Activated T-helper 1 cell treated with Interleukin-2 at 50 U/mL for 16 hours (primary cell): Measurements from ENCODE around the gene LPCAT1.
"Not testable (repeated sequence)": the region's sequence is repeated elsewhere in the genome, so short reads cannot be mapped to it uniquely, and the experiment has no call there.

Experiments used
- DNase-seq: peaks from one replicate; pipeline ENCODE4 v3.0.0-alpha.2; 2020; ENCODE audit warnings: low read depth

Gene LPCAT1

DNA sequence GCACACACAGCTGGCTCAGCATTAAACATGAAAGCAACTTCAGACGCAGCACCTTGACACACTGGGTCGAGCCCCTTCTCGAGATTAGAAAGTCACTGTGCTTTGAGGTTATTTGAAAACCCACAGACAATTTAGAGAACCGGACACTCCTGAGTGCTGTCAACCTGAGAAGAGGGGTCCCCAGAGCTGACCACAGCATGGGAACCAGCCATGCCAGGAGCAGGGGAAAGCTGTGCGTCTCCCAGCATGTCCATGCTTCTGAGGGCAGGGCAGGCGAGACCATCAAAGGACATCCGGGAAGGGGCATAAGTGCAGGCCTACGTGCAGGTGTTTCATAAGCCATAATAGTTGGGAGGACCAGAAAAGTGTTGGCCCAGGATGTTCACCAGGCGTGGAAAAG lies 99.0 kb downstream of the LPCAT1 start:
- no peak for DNase-seq

GRCh38 chr5:1423901-1424603 lies 99.7 kb downstream of the LPCAT1 start:
- no peak for DNase-seq

DNA sequence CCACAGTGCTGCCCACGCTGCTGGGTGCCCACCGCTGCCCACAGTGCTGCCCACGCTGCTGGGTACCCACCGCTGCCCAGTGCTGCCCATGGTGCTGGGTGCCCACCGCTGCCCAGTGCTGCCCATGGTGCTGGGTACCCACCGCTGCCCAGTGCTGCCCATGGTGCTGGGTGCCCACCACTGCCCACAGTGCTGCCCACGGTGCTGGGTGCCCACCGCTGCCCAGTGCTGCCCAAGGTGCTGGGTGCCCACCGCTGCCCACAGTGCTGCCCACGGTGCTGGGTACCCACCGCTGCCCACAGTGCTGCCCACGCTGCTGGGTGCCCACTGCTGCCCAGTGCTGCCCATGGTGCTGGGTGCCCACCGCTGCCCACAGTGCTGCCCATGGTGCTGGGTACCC lies 101.2 kb downstream of the LPCAT1 start:
- DNase-seq = not testable (repeated sequence)

DNA sequence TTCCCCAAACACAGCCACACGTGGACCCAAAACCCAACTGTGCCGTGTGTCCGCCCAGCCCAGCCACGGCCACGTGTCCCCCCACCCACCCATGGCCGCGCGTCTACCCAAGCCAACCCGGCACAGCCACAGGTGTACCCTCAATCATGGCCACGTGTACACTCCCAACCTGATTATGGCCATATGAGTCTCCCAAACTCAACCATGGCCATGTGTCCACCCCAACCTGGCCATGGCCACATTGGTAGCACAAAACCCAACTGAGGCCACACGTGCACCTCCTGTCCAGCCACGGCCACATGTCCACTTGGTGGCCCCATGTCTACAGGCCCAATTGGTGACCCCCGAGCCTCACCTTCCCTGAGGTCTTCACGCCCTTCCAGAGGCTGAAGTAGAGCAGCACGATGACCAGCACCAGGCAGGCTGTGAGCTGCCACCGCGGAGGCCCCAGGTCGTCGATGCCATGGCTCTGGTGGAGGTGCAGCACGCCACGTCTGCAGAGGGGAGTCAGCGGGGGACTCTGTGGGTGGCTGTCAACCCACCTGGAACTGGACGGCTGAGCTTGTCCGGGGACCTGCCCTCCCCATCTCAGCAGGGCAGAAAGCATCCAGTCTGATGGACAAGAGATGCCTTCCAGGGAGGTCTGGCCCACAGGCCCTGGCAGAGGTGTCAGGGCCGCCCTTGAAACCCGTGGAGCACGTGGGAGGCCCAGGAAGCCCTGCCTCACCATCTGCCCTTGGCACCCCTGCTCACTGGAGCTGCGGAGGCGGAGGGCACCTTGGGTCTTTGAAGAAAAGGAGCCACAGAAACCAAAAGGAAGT lies 102.0 kb downstream of the LPCAT1 start:
- no peak for DNase-seq

DNA sequence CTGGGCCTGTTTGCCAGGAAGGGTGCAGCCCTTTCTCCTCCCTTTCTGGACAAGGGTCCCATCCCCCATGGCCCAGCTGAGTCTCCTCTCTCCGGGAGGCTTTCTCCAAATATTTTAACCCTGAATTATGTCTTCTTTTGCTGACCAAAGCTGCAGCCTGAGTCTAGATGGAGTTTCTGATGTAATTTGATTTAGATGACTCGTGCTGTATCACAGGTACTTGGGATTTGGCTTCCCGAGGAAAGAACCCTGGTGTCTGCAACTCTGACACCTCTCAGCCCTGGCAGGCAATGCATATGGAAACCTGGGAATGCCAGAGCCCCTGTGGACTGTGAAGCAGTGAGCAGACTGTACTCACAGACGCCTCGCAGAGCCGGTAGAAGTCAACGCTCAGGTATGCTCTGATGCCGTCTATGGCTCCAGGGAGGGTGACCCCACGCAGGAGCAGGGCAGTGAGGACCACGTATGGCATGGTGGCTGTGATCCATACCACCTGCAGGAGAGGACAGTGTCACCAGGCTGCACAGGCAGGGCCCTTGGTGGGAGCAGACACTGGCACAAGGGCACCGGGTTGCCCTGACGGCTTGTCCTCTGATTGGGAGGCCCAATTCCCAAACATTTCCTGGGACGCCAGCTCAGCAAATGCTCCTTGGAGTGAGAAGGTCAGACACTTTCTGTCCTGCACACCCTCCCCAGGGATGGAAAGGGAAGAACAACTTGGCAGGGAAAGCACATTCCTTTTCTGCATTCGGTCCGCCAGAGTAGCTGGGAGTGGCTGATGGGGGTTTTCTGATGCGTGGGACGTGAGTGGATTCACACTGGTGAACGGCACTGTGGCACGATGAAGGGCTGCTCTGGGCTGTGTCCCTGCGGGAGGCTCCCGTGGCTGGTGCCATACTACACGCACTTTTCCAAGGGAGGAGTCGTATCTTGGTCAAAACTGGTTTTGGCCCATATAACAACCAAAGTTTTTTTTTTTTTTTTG lies 103.3 kb downstream of the LPCAT1 start:
- DNase-seq = no peak

- no peak for DNase-seq
These were observed 104.1 kb downstream of the LPCAT1 start for GRCh38 chr5:1419476-1420210.

DNA sequence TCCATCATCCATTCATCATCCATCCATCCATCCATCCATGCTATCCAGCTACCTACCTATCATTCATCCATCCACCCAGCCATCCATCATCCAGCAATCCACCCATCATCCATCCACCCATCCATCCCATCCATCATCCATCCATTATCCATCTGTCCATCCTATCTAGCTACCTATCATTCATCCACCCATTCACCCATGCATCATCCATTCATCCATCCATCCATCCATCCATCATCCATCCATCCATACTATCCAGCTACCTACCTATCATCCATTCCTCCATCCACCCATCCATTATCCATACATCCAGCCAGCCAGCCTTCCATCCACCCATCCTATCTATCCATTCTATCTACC lies 104.9 kb downstream of the LPCAT1 start:
- DNase-seq = no peak

DNA sequence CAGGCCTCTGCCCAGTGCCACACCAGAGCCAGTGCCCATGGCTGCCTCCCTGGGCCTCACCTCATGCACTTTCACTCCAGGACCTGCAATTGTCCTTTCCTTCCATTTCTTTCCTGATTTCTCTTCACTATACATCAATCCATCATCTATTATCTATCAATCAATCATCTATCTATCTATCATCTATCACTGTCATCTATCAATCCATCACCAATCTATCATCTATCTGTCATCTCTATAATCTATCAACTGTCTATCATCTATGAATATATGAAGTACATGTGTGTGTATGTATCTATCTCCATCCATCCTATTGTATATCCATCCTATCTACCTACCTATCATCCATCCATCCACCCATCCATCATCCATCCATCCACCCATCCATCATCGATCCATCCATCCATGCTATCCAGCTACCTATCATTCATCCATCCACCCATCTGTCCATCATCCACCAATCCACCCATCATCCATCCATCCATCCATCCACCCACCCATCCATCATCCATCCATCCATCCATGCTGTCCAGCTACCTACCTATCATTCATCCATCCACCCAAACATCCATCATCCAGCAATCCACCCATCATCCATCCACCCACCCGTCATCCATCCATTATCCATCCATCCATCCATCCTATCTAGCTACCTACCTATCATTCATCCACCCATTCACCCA lies 105.4 kb downstream of the LPCAT1 start:
- no peak for DNase-seq

DNA sequence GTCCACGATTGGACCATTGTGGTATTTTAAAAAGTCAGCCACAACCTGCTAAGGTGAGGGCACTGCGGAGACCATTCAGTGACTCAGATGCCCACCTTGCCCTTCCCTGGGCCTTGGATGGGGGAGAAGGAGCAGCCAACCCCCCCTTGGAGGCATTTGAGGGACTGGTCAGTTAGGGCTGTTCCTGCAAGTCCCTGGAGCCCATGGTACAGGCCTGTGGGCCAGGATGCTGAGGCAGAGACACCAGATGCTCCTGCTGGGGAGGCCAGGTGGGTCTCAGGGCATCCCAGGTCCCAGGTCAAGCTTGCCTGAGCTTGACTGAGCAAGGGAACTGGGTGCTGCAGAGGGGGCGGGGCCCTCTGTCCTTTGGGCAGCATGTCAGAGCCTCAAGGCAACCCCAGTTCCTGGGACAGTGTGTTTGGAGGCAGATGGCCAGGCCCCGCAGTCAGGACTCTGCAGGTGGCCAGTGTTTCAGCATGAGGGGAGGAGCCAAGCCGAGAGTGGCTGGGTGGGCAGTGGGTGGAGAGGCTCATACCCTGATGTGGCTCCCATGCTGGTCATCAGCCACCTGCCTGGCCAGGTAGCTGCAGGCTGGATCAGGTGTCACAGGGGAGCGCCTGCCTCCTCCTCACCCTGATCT lies 106.1 kb downstream of the LPCAT1 start:
- no peak for DNase-seq

DNA sequence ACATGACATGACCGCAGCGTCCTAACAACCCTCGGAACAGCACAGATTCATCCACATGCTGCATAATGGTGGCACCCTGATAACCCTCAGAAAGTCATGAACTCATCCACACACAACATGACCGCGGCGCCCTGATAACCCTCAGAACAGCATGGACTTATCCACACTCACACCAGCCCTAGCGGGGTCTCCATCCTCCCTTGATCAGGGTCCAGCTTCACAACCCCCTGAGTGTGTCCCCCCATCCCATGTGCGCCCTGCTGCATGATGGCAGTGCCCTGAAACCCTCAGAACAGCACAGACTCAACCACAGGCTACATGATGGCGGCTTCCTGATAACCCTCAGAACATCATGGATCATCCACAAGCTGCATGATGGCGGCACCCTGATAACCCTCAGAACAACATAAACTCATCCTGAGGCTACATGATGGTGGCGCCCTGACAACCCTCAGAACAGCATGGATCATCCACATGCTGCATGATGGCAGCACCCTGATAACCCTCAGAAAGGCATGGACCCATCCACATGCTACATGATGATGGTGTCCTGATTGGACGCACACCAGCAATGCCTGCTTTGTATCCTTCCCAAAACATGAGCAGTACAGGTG lies 106.8 kb downstream of the LPCAT1 start:
- no peak for DNase-seq

DNA sequence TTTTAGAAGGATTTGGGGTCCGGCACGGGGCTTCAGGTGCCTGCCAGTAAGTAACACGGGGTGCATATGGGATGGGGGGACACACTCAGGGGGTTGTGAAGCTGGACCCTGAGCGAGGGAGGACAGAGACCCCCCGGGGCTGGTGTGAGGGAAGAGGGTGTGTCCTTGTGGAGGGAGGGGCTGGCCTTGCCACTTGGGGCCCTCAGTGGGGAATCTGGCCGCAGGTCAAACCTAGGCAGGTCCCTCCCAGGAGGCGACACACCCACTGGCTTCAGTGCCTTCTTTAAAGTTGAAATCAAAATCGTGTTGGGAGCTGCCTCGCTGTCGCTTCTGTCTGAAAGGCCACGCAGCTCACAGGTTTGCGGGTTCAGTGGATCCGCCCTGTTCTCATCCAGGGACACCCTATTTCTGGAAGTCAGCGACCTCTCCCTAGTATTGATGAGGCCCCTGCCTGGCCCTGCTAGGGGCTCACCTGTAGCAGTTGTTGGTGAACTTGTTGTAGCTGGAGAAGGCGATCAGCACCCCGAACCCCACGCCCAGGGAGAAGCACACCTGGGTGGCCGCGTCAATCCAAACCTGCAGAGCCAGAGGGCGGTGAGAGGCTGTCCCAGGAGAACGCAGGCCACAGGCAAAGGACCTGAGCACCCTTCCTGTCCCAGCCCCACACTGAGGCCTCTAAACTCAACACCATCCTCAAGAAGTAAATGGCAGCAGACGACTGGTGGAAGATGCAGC lies 108.0 kb downstream of the LPCAT1 start:
- no peak for DNase-seq

DNA sequence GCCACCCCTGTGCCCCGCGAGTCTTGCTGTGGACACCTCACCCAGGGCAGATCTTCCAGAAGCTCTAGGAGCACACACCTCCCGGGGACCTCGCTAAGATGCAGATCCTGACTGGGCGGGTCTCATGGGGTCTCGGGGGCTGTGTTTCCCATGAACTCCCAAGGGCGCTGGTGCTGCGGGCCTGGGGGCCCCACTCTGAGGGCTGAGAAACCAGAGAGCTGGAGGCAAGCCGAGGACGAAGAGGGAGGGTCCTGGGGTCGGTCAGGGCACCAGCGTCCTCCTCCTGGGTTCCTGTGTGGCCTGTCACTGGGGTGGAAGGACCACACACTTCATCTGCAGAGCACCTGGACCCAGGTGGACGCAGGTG lies 108.7 kb downstream of the LPCAT1 start:
- no peak for DNase-seq

DNA sequence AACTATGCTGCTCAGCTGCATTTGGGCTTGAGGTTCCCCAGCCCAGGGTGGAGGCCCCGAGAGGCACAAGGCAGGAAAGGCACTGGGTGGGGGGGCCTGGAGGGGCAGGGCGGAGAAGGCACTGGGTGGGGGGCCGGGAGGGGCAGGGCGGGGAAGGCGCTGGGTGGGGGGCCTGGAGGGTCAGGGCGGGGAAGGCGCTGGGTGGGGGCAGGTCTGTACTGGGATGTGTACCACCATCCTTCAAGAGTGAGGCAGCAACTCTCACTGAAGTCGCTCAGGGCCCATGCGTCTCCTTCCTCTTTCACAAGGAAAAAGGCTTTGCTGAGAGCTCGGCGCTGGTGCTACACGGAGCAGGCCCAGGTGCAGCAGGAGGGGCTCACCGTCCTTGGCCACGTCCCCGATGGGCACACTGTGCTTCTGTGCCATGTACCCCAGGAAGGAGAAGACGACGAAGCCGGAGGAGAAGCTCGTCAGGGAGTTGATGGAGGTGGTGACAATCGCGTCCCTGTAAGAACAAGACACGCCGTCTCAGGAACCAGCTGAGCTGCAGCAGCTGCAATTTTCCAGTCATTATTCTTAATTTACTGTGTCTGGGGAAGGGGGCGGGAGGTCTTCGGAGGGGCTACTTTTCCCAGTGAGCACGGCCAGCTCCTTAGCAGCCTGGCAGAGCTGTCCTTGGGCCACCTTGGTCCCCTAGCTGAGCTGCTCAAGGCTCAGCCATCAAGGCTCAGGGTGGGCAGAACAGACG lies 109.3 kb downstream of the LPCAT1 start:
- no peak for DNase-seq

DNA sequence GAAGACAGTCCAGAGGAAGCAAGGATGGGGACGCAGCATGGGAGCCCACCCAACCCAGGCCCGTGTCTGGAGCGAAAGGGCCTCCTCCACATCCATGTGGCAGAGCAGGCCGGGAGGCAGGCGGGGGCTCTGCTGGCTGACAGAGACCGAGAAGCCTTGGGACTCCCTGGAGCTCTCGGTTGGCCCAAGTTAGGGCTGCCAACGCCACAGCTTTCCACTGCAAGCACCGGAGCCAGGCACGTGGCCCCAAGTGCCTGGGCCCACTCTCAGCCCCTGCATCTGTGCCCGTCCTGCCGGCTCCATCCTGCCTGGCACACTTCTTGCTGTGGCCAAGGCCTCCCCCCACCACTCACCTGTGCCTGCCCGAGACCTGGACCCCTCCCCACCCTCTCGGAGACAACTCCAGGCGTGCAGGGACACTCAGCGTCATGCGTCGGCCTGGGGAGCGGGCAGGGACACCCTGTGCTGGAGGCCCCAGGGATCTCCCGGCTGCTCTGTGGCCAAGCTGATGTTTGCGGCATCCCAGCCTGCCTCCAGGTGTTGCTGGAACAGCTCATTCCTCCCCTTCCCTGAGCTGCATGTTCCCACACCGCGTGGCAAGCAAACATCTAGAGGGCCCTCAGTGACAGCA lies 110.0 kb downstream of the LPCAT1 start:
- no peak for DNase-seq

GRCh38 chr5:1413211-1413610 lies 110.5 kb downstream of the LPCAT1 start:
- DNase-seq = no peak

DNA sequence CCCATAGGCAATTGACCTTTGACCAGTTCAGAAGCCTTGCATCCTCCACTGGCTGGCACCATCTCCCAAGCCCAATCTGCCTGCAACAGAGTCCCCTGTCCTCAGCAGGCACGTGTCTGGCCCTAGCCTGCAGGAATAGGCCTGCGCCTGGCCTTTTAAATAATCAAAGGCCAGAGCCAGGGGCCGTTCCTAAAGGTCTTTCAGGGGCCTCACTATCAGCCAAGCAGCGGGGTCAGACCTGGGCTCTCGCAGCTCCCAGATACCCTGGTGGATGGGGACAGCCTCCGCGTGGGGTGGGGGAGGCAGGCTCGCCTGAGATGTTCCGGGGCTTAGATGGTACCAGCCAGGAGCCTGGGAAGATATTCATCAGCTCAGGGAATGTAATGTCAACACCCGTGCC lies 111.1 kb downstream of the LPCAT1 start:
- no peak for DNase-seq

DNA sequence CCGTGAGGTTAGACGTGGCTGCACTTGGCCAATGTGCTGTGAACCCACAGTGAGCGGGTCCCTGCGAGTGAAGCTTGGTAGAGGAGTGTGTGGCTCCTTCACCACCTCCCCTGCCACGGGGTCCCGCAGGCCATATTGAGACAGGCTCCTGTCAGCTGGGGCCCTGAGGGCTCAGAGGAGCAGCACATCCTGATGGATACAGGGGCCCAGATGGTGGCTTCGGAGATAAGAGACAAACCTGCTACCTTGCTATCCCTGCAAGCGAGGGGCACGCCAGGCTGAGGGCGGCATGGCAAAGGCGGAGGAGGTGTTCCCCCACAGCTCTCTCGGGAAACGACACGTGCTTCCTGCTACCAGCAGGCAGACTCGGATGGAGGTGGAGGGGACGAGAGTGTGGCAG lies 111.6 kb downstream of the LPCAT1 start:
- DNase-seq = no peak
